Neural progenitor cell (in vitro differentiated cells): ENCODE results near the gene RBM15B.

ENCODE experiments used
- EZH2 ChIP-seq: fragments of 200-600 bp; sonication (generic); IDR thresholded peaks from 2 replicates; pipeline ENCODE4 v1.6.1; 2017; ENCODE audit warnings: antibody characterized with exemption, mild to moderate bottlenecking, moderate library complexity
- EZH2phosphoT487 ChIP-seq: fragments of 200-600 bp; sonication (generic); IDR thresholded peaks from 2 replicates; pipeline ENCODE4 v1.6.1; 2017; ENCODE audit warnings: antibody characterized with exemption
- TF ChIP-seq, protein P1 (sequence below): fragments of 200-600 bp; sonication (generic); IDR thresholded peaks from 2 replicates; pipeline ENCODE4 v1.5.1; 2017; ENCODE audit warnings: antibody characterized with exemption, mild to moderate bottlenecking

DNA sequence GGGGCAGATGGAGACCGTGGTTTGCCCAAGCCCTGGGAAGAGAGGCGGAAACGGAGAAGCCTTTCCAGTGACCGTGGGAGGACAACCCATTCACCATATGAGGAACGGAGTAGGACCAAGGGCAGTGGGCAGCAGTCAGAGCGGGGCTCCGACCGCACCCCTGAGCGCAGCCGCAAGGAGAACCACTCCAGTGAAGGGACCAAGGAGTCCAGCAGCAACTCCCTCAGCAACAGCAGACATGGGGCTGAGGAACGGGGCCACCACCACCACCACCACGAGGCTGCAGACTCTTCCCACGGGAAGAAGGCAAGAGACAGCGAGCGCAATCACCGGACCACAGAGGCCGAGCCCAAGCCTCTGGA is 2.0 kb downstream of the RBM15B start:
- TF ChIP-seq, protein P1, sequence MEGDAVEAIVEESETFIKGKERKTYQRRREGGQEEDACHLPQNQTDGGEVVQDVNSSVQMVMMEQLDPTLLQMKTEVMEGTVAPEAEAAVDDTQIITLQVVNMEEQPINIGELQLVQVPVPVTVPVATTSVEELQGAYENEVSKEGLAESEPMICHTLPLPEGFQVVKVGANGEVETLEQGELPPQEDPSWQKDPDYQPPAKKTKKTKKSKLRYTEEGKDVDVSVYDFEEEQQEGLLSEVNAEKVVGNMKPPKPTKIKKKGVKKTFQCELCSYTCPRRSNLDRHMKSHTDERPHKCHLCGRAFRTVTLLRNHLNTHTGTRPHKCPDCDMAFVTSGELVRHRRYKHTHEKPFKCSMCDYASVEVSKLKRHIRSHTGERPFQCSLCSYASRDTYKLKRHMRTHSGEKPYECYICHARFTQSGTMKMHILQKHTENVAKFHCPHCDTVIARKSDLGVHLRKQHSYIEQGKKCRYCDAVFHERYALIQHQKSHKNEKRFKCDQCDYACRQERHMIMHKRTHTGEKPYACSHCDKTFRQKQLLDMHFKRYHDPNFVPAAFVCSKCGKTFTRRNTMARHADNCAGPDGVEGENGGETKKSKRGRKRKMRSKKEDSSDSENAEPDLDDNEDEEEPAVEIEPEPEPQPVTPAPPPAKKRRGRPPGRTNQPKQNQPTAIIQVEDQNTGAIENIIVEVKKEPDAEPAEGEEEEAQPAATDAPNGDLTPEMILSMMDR = no peak
- no peak for TF ChIP-seq EZH2
- TF ChIP-seq EZH2phosphoT487 = no peak
